B cell (primary cell): ENCODE results near the gene ASB11.

Source experiments
- EZH2 ChIP-seq: IDR thresholded peaks from 2 replicates; pipeline ENCODE4 v1.6.1; 2012; ENCODE audit warnings: borderline replicate concordance, low read depth, mild to moderate bottlenecking, moderate library complexity, low read length; ENCODE audit not compliant: insufficient read depth, poor library complexity, severe bottlenecking
- TF ChIP-seq, protein P1 (sequence below): fragments of 200-600 bp; IDR thresholded peaks from one replicate; pipeline ENCODE4 v1.8.0; 2022; ENCODE audit warnings: antibody characterized with exemption, mild to moderate bottlenecking

DNA sequence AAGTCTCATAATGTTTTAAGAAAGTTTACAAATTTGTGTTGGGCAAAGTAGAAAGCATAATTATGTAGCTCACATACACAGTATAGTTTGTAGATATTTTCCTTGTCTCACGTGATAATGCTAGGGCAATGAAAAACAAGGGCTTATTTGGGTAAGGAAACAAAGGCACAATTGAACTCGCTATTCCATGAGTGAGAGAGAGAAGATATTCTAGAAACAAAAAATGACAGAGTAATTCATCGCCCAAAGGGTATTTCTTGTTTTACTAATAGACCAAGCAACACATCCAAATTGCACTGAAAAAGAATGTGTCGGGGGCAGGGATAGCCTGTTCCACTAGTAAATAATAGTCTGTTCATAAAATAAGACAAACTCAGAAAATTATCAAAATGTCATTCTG, 3.6 kb upstream of the ASB11 start:
- TF ChIP-seq, protein P1, sequence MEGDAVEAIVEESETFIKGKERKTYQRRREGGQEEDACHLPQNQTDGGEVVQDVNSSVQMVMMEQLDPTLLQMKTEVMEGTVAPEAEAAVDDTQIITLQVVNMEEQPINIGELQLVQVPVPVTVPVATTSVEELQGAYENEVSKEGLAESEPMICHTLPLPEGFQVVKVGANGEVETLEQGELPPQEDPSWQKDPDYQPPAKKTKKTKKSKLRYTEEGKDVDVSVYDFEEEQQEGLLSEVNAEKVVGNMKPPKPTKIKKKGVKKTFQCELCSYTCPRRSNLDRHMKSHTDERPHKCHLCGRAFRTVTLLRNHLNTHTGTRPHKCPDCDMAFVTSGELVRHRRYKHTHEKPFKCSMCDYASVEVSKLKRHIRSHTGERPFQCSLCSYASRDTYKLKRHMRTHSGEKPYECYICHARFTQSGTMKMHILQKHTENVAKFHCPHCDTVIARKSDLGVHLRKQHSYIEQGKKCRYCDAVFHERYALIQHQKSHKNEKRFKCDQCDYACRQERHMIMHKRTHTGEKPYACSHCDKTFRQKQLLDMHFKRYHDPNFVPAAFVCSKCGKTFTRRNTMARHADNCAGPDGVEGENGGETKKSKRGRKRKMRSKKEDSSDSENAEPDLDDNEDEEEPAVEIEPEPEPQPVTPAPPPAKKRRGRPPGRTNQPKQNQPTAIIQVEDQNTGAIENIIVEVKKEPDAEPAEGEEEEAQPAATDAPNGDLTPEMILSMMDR, result no peak
- no peak for TF ChIP-seq EZH2
